HG03565 (cell line): ENCODE results near the gene CRIP3.

Source experiments
- ATAC-seq: cut with Tn5 transposase; IDR thresholded peaks from one replicate; pipeline ENCODE4 v1.9.1; 2021; ENCODE audit warnings: mild to moderate bottlenecking, moderate library complexity; ENCODE audit not compliant: unreplicated experiment

The CRIP3 gene

DNA sequence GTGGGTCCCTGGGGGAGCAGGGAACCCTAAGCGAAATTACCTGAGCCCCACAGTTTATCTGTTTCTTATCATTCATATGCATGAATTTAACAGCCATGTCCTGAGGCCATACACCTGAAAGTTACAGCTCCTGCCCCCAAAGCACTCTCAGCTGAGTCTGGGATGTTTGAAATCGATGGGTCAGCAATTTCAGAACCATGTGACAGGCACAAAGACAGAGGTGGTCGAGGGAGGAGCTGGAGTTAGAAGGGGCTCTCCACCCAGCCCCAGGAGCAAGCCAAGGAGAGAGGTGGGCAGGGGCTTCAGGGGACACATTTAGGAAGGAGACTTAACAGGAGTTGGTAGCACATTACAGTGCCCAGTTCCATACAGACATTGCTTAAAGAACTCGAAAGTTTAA, 50.4 kb downstream of the CRIP3 start:
- no peak for ATAC-seq

DNA sequence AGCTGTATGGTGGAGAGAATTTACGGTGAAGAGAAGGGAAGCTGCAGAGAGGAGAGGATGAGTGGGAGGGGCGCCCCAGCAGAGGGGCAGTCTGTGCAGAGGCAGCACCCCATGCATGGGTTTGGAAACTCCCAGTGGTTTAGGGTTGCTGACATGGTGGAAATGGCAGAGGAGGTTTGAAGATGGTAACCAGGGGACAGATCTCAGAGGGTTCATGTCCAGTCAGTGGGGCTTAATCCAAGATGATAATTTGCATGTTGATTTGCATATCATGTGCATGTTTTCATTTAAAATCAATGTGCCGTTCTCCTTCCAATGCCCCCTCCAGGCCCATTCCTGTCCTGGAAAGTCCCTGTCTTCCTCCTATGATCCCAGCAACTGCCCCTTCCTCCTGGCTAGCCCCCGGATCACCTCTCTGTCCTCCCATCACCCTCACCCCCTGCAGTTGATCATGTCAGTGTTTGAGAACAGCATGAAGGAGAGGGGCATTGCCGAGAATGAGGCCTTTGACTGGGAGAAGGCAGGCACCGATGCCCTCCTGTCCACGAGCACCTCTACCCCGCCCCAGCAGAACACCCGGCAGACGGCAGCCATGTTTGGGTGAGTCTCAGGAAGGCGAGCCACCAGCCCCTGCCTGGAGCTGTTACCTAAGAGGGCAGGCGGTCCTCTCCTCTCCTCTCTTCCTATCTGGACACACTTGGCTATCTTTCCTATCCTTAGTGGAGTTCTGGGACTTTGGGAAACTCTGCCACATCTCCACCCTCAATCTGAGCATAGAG, 51.1 kb downstream of the CRIP3 start:
- no peak for ATAC-seq

DNA sequence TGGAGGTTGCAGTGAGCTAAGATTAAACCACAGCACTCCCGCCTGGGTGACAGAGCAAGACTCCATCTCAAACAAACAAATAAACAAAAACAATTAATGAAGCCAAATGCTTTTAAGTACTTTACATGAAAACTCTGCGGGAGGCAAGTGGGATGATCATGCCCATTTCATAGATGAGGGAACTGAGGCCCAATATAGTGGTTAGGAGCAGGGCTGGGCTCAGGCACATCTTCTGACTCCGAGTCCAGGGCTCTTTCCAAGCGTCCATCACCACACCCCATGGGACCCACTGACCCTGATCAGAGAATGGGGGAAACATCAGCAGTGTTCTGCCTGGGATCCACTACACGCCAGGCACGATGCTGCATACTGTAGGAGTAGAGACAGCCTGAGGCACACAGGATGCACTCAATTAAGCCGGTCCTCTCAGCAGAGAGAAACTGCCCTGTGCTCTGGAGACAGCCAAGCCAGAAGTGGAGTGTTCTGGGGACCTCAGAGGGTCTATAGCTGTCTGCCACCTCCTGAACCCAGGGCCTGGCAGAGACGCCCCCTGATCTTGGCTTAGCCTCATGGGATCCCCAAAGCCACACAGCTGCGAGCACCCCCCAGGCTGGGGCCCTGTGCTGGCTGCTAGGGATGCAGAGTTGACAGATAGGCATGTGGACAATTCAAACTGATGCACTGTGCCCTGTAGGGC, 51.8 kb downstream of the CRIP3 start:
- ATAC-seq, result no peak
